H1 (cell line): ENCODE measurements around the gene CRYBA4. TPM values are rescaled to one million over a fixed set of nuclear protein-coding genes. Genes with fewer than 3 reads are reported as not detected.
A peak's percentile ranks its signal among the peaks of the same experiment; 100 is the strongest.

Source experiments
- CBX8 ChIP-seq: fragments of 300-800, 300-1000 bp; sonication (generic); IDR thresholded peaks from 2 replicates; pipeline ENCODE4 v1.7.1; 2016; ENCODE audit warnings: low read depth, low read length, borderline replicate concordance
- CHD7 ChIP-seq: fragments of 300-600 bp; sonication (generic); IDR thresholded peaks from 2 replicates; pipeline ENCODE4 v1.7.1; 2012; ENCODE audit warnings: low read length, moderate library complexity, mild to moderate bottlenecking, inconsistent platforms; ENCODE audit not compliant: insufficient replicate concordance
- CTCF ChIP-seq, 3 experiments: IDR thresholded peaks; 1 replicate in 2 of 3; 2 replicates in 1 of 3; pipeline versions ENCODE4 v1.5.1 to v1.6.1; 2011; ENCODE audit warnings: low read length in 3 of 3, mild to moderate bottlenecking in 3 of 3, inconsistent platforms in 2 of 3, low read depth in 1 of 3, moderate library complexity in 1 of 3; ENCODE audit not compliant: insufficient read depth in 1 of 3; ENCODE audit errors: control extremely low read depth in 1 of 3
- GTF2F1 ChIP-seq: IDR thresholded peaks from 2 replicates; pipeline ENCODE4 v1.6.1; 2012; ENCODE audit warnings: low read depth, low read length, improper control_type of control experiment, borderline replicate concordance
- KDM1A ChIP-seq: fragments of 200-600, 300-600 bp; sonication (generic); IDR thresholded peaks from 2 replicates; pipeline ENCODE4 v1.7.1; 2016; ENCODE audit warnings: mild to moderate bottlenecking, low read length, borderline replicate concordance
- KDM5A ChIP-seq: fragments of 200-600 bp; IDR thresholded peaks from 2 replicates; pipeline ENCODE4 v1.7.1; 2012; ENCODE audit warnings: mild to moderate bottlenecking, low read length, inconsistent platforms, mixed read lengths
- RAD21 ChIP-seq, 2 experiments: IDR thresholded peaks in 1 of 2; conservative IDR thresholded peaks in 1 of 2; 2 replicates each; pipeline ENCODE4 v1.6.1; 2011; ENCODE audit warnings: low read depth in 2 of 2, low read length in 2 of 2, improper control_type of control experiment in 1 of 2, inconsistent platforms in 1 of 2, mild to moderate bottlenecking in 1 of 2, moderate library complexity in 1 of 2
- polyA plus RNA-seq, 7 experiments: library from polyadenylated mRNA; depleted of rRNA in 3 of 7; stranded (reverse) in 5 of 7; unstranded in 2 of 7; fragments of >200 nt in 5 of 7; fragments of 200-250 nt in 2 of 7; gene quantifications; 1 replicate in 5 of 7; 2 replicates in 1 of 7; 4 replicates in 1 of 7; pipeline versions ENCODE4 v1.2.1 to v1.2.3, GENCODE V29; 2011 to 2013; ENCODE audit warnings: missing spikeins in 2 of 7, mixed read lengths in 2 of 7
- total RNA-seq: library from RNA; stranded (reverse); fragmentation: NEBNext Ultra II Directional; extraction: Animal tissue kit (Norgen Biotek cat#: 25700); gene quantifications from 2 replicates; pipeline ENCODE4 v1.2.1, GENCODE V29; 2021

Gene CRYBA4
- total and polyA plus RNA-seq, 2 of the 8 experiments (the other 6 are each of a cell fraction or from before 2014, with no cell fraction given), result 0.67 to 3.1 TPM

DNA sequence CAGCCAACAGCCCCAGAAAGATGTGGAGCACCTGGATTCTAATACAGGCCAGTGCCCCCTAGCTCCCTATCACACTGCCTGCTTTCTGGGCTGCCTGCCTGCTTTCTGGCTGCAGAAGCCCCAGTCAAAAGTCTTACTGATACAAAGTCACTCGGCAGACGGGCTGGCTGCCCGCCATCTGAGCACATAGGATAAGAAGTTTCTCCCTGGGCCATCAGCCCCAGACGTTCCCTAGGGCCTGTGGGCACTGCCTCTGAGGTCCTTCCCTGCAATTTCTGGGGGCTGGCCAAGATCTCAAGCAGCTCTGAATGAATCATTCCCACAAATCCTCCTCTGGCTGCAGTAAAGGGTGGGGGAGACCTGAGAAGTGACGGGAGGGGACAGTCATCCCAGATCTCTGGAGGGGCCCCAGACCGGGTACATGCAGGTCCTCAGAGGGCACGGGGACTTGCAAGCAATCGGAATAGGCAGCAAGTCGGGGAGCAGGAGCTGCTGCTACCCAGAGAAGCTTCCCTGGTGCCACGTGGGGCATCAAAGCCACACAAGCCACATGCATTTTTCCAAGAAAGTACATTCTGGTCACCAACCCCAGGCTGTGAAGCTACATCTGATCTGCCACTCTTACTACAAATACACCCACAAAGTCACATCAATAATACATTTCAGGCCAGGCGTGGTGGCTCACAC lies 36.5 kb upstream of the CRYBA4 start (continued):
- no peak for TF ChIP-seq CHD7
- no peak for TF ChIP-seq CBX8
- no peak for TF ChIP-seq GTF2F1
- TF ChIP-seq CTCF (IDR thresholded peaks at IDR 0.05; ENCODE audit: control extremely low read depth in 1 of 3, insufficient read depth in 1 of 3, low read depth in 1 of 3, low read length in 3 of 3), result peak in 1 of 3 experiments; percentile 1; a peak in 1 of 4 replicates
- no peak for TF ChIP-seq KDM1A
- peak in 1 of 2 experiments; percentile 17; a peak in 1 of 4 replicates for TF ChIP-seq RAD21 (IDR thresholded peaks at IDR 0.05 in 1 of 2, conservative IDR thresholded peaks at IDR 0.05 in 1 of 2; ENCODE audit: low read depth in 2 of 2, low read length in 2 of 2)
- TF ChIP-seq KDM5A, result no peak
